GM19025 (cell line): ENCODE measurements around the gene CEMIP.

Experiments
- ATAC-seq: cut with Tn5 transposase; IDR thresholded peaks from one replicate; pipeline ENCODE4 v1.9.1; 2021; ENCODE audit warnings: mild to moderate bottlenecking, low read depth, moderate library complexity; ENCODE audit not compliant: unreplicated experiment

The CEMIP gene

DNA sequence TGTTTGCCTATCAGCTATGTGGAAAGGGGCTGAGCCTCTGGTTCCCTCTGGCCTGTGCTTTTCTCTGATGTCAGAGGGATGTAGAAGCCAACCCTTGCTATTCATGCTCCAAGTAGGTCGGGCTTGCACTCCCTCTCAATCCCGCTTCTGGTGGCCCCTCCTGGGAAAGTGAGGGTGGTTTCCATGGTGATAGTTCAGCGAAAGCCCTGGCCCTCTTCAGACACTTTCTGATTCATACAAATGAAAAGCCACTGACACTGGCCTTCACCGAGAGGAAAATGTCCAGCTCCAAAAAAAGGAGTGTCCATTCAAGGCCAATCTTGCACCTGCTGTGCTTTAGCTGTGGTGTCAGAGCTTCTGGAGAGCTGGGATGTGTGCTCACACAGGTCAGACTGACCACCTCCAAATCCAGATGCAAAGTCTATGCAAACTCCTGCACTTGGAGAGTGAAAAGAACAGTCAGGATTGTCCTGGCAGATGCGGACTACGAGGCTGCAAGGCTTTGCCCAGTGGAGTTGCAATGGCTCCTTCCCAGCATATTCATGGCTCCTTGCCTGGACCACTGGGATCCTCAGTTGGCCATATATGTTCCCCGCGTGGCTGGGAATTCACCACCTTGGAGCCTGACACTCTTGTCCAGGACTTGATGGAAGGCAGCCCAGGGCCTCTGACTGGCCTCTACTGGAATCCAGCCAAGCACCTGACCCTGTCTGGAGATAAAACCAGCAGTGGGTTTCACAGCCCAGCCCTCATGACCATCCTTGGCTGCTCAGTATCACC, 96.6 kb downstream of the CEMIP start:
- ATAC-seq: no peak

GRCh38 chr15:80876348-80876674, 97.1 kb downstream of the CEMIP start:
- ATAC-seq: no peak

- ATAC-seq: no peak
Measured at GRCh38 chr15:80878242-80878866, 99.2 kb downstream of the CEMIP start.

- no peak for ATAC-seq
Measured at GRCh38 chr15:80878867-80879250, 99.7 kb downstream of the CEMIP start.

DNA sequence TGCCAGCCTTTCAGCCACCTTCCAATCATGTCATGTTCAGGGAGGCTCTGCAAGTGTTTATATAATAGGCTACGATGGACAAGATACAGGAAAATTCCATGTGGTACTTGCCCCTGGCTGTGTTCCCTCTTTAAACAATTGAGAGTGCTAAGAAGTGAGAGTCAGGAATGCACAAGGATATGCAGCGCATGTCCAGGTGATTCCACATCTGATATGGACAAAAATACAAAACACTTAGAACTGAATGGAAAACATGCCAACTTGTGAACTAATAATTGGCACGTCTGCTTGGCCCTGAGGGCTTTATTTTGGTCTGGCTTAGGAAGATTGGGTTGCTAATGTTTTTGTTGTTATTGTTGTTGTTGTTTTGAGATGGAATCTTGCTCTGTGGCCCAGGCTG, 100.9 kb downstream of the CEMIP start:
- no peak for ATAC-seq

GRCh38 chr15:80883641-80884040, 104.5 kb downstream of the CEMIP start:
- no peak for ATAC-seq

GRCh38 chr15:80885016-80885579, 105.9 kb downstream of the CEMIP start:
- ATAC-seq: no peak

GRCh38 chr15:80887148-80887547, 108.0 kb downstream of the CEMIP start:
- no peak for ATAC-seq

DNA sequence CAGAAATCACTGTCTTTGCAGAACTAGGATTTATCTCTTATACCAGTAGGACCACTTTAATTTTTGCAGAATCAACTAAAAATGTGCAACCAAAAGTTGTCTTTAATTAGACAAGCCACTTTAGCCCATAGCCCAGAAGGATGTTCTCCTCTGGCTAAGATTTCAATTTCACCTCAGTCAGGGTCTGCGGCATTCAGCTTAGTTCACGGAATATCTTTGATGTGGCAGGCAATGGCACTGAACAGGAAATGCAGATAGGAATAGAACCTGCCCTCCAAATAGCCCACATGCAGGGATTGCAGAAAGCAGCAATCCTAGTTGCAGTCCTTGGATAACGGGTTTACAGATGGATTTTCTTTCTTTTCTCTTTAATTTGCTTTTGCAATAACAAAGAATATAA, 109.7 kb downstream of the CEMIP start:
- no peak for ATAC-seq

DNA sequence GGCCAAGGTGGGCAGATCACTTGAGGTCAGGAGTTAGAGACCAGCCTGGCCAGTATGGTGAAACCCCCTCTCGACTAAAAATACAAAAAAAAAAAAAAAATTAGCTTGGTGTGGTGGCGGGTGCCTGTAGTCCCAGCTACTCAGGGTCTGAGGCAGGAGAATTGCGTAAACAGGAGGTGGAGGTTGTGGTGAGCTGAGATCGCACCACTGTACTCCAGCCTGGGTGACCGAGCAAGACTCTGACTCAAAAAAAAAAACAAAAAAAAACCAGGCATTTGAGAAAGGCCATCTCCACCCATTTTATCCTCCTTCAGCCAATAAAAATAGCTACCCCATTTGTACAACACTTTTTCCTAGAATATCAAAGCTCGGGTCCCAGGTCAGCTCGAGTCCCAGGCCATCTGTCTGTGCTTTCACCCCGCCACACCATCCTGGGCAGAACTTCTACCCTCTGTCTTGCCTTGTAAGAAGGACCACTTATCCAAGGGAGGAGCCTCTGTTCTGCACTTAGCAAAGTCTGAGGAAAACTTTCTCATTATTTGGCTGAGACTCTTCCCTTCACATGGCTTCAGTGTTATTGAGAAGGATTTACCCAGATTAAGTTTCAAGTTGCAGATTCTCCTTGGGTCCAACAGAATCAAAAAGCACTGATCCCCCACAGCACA, 111.3 kb downstream of the CEMIP start:
- ATAC-seq: no peak

GRCh38 chr15:80891006-80891405, 111.8 kb downstream of the CEMIP start:
- ATAC-seq: no peak

DNA sequence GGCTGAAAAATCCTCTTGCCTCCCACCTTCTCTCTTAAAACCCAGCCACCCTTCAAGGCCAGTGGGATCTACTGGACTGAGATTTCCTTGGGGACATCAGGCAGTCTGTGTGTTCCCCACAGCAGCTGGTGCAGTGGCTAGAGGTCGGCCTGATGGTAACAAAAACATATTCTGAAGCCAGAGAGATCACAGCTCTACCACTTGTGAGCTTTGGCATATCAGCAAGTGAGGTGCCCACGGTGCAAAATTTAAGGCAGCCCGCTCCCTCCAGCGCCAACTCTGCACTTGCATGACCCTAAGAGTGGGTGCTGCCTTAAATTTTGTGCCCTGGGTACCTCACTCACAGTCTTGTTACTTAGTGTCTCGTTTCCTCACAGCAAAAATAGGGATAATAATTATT, 113.2 kb downstream of the CEMIP start:
- ATAC-seq: no peak

- no peak for ATAC-seq
Measured at GRCh38 chr15:80893777-80894176, 114.6 kb downstream of the CEMIP start.

DNA sequence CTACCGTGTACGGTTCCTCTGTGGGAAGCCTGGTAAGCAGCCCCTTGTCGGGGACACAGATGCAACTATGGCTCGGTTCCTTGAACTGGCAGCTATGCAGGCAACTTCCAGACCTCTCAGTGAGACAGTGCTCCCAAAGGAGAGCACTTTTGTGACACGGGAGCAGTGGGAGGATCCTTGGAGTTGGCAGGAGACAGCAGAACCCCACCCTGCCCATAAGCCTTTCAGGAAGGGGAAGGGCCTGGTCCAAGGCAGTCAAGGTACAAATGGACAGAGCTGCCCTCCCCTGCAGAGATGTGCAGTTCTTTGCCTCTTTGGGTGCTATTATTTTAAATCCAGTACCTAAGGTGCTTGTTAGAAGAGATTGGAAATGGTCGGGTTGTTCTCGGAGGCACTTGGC, 115.9 kb downstream of the CEMIP start:
- ATAC-seq: no peak

- no peak for ATAC-seq
Measured at GRCh38 chr15:80895965-80896364, 116.8 kb downstream of the CEMIP start.

DNA sequence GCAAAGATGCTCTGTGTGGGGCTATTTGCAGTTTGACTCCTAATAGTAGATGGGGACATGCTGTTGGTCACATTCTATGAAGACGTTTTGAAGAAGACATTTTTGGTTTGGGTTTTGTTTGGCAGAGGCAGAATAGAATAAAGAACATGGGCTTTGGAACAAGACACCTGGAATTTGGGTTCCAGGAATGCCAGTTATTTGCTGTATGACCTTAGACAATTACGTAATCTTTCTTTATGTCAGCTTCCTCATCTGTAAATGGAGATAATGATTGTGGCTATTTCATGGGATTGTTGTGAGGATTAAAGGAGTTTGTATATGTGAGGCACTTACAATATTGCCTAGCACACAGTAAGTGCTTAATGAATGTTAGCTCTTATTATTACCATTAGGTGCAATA, 118.9 kb downstream of the CEMIP start:
- ATAC-seq: no peak

GRCh38 chr15:80902298-80902801, 123.2 kb downstream of the CEMIP start:
- no peak for ATAC-seq

DNA sequence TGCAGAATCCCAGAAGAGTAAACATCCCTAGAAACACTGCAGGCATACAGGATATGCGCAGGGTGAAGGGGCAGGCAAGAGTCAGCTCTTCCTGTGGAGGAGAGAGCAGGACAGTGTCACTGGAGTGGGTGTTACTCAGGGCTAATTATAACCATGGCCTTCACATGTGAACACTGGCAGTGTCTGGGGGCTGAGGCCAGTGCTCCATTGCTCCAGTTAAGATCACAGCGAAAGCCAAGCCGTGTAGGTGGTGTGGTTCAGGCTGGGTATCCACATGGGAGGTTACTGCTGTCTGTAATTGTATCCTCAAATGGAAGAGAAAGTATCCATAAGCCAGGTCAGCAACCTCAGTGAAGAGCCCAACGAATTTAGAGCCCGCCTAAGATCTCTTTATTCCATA, 125.8 kb downstream of the CEMIP start:
- no peak for ATAC-seq

GRCh38 chr15:80906159-80906766, 127.1 kb downstream of the CEMIP start:
- ATAC-seq: no peak

DNA sequence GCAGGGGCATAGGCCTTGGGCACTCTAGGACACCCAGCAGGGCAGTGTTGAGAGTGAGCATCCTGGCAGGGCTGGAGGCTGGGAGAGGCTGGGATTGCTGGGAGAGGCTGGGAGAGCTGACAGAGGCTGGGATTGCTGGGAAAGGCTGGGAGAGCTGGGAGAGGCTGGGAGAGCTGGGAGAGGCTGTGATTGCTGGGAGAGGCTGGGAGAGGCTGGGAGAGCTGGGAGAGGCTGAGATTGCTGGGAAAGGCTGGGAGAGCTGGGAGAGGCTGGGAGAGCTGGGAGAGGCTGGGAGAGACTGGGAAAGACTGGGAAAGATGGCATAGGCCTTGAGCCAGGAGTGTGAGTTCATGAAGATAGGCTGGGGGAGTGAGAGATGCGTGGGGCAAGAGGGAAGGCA, 132.7 kb downstream of the CEMIP start:
- ATAC-seq: no peak

DNA sequence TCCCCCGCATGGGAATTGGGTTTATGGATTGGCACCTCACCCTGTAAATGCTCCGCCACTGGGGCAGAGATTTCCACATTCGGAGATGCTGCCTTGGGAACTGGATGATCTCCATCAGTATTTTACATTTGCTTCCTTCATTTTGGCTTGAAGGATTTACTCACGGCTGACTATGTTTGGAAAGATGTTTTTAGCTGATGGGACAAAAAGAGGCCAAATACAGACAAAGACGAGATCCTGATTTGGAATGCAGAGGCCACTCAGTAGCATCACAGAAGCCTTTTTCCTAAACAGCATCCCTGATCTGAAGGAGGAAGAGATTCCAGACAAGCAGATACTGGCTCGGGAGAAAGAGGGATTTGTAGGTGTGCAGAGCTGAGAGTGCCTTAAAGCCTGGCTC, 133.5 kb downstream of the CEMIP start:
- ATAC-seq: no peak
